ENCODE data around the gene NUP133.
"Not testable (repeated sequence)": the region's sequence is repeated elsewhere in the genome, so short reads cannot be mapped to it uniquely, and the experiment has no call there.

The NUP133 gene

GRCh38 chr1:229509576-229509975, 1.4 kb upstream of the NUP133 start:
- DNase-seq (ENCODE audit: low read depth in 2 of 3, low spot score in 1 of 3): no peak

GRCh38 chr1:229508823-229509337, 739 bp upstream of the NUP133 start:
- no peak for DNase-seq (ENCODE audit: low read depth in 2 of 3, low spot score in 1 of 3)

GRCh38 chr1:229507502-229507901, 639 bp downstream of the NUP133 start:
- DNase-seq (ENCODE audit: low read depth in 2 of 3, low spot score in 1 of 3): no peak

GRCh38 chr1:229506633-229507032, 1.5 kb downstream of the NUP133 start:
- no peak for DNase-seq (ENCODE audit: low read depth in 2 of 3, low spot score in 1 of 3)

GRCh38 chr1:229495782-229496181, 12.4 kb downstream of the NUP133 start:
- DNase-seq (ENCODE audit: low read depth in 2 of 3, low spot score in 1 of 3): no peak

GRCh38 chr1:229487181-229487580, 21.0 kb downstream of the NUP133 start:
- no peak for DNase-seq (ENCODE audit: low read depth in 2 of 3, low spot score in 1 of 3)

GRCh38 chr1:229485318-229485717, 22.8 kb downstream of the NUP133 start:
- no peak for DNase-seq (ENCODE audit: low read depth in 2 of 3, low spot score in 1 of 3)

GRCh38 chr1:229482511-229482910, 25.6 kb downstream of the NUP133 start:
- DNase-seq (ENCODE audit: low read depth in 2 of 3, low spot score in 1 of 3): no peak

GRCh38 chr1:229480495-229480894, 27.6 kb downstream of the NUP133 start:
- DNase-seq (ENCODE audit: low read depth in 2 of 3, low spot score in 1 of 3): no peak

GRCh38 chr1:229479660-229480399, 28.3 kb downstream of the NUP133 start:
- no peak for DNase-seq (ENCODE audit: low read depth in 2 of 3, low spot score in 1 of 3)

- no peak for DNase-seq (ENCODE audit: low read depth in 2 of 3, low spot score in 1 of 3)
These were observed 29.3 kb downstream of the NUP133 start for GRCh38 chr1:229478852-229479251.

- not testable (repeated sequence) for DNase-seq (ENCODE audit: low read depth in 2 of 3, low spot score in 1 of 3)
These were observed 32.3 kb downstream of the NUP133 start for GRCh38 chr1:229475859-229476258.

GRCh38 chr1:229474509-229474908, 33.6 kb downstream of the NUP133 start:
- DNase-seq (ENCODE audit: low read depth in 2 of 3, low spot score in 1 of 3): no peak

- DNase-seq (ENCODE audit: low read depth in 2 of 3, low spot score in 1 of 3): no peak
These were observed 37.0 kb downstream of the NUP133 start for GRCh38 chr1:229471175-229471574.

GRCh38 chr1:229470406-229471043, 37.6 kb downstream of the NUP133 start:
- no peak for DNase-seq (ENCODE audit: low read depth in 2 of 3, low spot score in 1 of 3)

GRCh38 chr1:229466887-229467286, 41.3 kb downstream of the NUP133 start:
- DNase-seq (ENCODE audit: low read depth in 2 of 3, low spot score in 1 of 3): no peak

GRCh38 chr1:229464672-229465071, 43.5 kb downstream of the NUP133 start:
- DNase-seq (ENCODE audit: low read depth in 2 of 3, low spot score in 1 of 3): no peak

- no peak for DNase-seq (ENCODE audit: low read depth in 2 of 3, low spot score in 1 of 3)
These were observed 47.0 kb downstream of the NUP133 start for GRCh38 chr1:229461032-229461668.

- DNase-seq (ENCODE audit: low read depth in 2 of 3, low spot score in 1 of 3): no peak
These were observed 48.3 kb downstream of the NUP133 start for GRCh38 chr1:229459815-229460214.

GRCh38 chr1:229457436-229457835, 50.7 kb downstream of the NUP133 start:
- DNase-seq (ENCODE audit: low read depth in 2 of 3, low spot score in 1 of 3): no peak

- DNase-seq (ENCODE audit: low read depth in 2 of 3, low spot score in 1 of 3): no peak
These were observed 52.1 kb downstream of the NUP133 start for GRCh38 chr1:229456016-229456415.

GRCh38 chr1:229454056-229454455, 54.1 kb downstream of the NUP133 start:
- DNase-seq (ENCODE audit: low read depth in 2 of 3, low spot score in 1 of 3): no peak

All from stimulated activated CD4-positive, alpha-beta T cell treated with anti-CD3 and anti-CD28 coated beads, Interleukin-12 subunit alpha, Interleukin-12 subunit beta, amount 100 ng/mL, for 48 hours (primary cell).